ENCODE measurements around the gene KRT2. TPM values are rescaled to one million over a fixed set of nuclear protein-coding genes. Genes with fewer than 3 reads are reported as not detected.

KRT2 gene
- total RNA-seq, 1 experiment from 2014 or later, result not detected

DNA sequence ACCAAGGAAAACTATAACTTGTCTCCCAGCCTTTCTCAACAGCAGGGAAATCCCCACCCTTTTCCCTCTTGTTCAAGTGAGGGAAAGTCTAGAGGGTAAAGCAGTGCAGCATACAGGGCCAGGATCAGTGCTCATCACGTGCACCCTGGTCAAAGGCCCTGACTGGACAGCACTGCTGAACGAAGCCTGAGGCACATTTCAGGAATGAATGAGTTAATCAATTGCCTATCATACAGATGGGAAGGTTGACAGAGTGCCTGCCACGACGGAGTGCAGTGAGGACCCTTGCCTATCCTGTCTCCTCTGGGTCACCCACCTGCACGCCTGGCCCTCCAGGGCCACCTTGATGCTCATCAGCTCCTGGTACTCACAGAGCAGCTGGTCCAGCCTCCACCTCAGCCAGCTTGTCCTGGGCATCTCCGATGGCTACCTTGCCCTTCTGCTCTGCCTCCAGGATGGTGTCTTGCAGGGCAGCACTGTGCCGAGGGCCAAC, 22.0 kb downstream of the KRT2 start:
- TF ChIP-seq CTCF (IDR thresholded peaks at IDR 0.05; ENCODE audit: unreplicated experiment), result no peak
- intact Hi-C loops (cut with micrococcal nuclease; ENCODE audit: unreplicated experiment), result no loop called here
- no peak overlapping the region for H3K27ac Mint-ChIP-seq (ENCODE audit: unreplicated experiment)
- no peaks in the 10 kb centered on the region for H3K36me3 Mint-ChIP-seq (ENCODE audit: insufficient read depth, unreplicated experiment)
- no TSS peak for BruUV-seq (replicated peaks)
- no peaks in the 10 kb centered on the region for H3K9me3 Mint-ChIP-seq (ENCODE audit: low read depth, unreplicated experiment)
- CTCF ChIA-PET, result no interaction called here
- DNase-seq, result no peak
- H3K27me3 Mint-ChIP-seq (ENCODE audit: unreplicated experiment), result peaks cover 93% of the 10 kb centered on the region
- H3K4me3 Mint-ChIP-seq (ENCODE audit: low read depth, unreplicated experiment), result no peak overlapping the region
- no peaks in the 10 kb centered on the region for H3K4me1 Mint-ChIP-seq (ENCODE audit: low read depth, unreplicated experiment)

DNA sequence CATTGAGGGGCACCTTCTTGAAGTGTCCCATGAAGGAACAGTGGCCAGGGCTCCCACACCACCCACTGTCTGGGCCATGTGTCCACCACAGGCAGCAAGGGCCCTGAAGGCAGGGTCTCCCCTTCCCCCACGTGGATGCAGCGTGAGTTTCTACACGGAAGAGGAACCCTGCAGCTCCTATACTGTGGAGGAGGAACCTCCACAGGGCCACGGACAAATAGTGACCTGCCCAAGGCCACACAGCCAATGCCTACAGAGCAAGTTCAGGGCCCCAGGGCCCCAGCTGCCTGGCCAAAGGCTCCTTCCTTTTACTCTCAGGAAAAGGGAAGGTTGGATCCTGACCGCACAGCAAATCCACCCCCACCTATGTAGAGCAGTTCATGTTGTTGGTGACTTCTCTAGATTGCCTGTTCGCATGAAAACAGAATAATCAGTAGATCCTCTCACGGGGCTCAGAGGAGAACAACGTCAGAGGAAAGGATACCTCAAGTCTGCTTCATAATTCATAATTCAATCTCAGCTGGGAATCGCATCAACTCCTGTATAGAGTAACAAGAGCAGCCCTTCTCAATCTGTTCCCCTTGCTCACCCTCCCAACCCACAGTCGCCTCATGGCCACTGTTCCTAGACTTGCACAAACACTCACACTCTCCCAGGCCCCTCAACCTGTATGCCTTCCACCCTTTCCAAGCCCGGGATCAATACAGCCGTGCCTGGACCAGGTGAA, 22.6 kb downstream of the KRT2 start:
- Mint-ChIP-seq H3K9me3 (ENCODE audit: low read depth, unreplicated experiment) (no peaks in the 10 kb centered on the region), H3K36me3 (ENCODE audit: insufficient read depth, unreplicated experiment) (no peaks in the 10 kb centered on the region), H3K4me3 (ENCODE audit: low read depth, unreplicated experiment) (no peak overlapping the region), H3K27ac (ENCODE audit: unreplicated experiment) (no peak overlapping the region), H3K4me1 (ENCODE audit: low read depth, unreplicated experiment) (no peaks in the 10 kb centered on the region), H3K27me3 (ENCODE audit: unreplicated experiment) (peaks cover 95% of the 10 kb centered on the region)
- BruUV-seq (replicated peaks), result no TSS peak
- TF ChIP-seq CTCF (IDR thresholded peaks at IDR 0.05; ENCODE audit: unreplicated experiment), result no peak
- intact Hi-C loops (cut with micrococcal nuclease; ENCODE audit: unreplicated experiment), result no loop called here
- CTCF ChIA-PET, result no interaction called here
- no peak for DNase-seq

GRCh38 chr12:52628841-52629240, 23.2 kb downstream of the KRT2 start:
- DNase-seq, result no peak
- no peak for TF ChIP-seq CTCF (IDR thresholded peaks at IDR 0.05; ENCODE audit: unreplicated experiment)
- Mint-ChIP-seq H3K27me3 (ENCODE audit: unreplicated experiment) (peaks cover 90% of the 10 kb centered on the region), H3K9me3 (ENCODE audit: low read depth, unreplicated experiment) (no peaks in the 10 kb centered on the region), H3K36me3 (ENCODE audit: insufficient read depth, unreplicated experiment) (no peaks in the 10 kb centered on the region), H3K4me1 (ENCODE audit: low read depth, unreplicated experiment) (no peaks in the 10 kb centered on the region), H3K27ac (ENCODE audit: unreplicated experiment) (no peak overlapping the region), H3K4me3 (ENCODE audit: low read depth, unreplicated experiment) (no peak overlapping the region)
- CTCF ChIA-PET, result no interaction called here
- intact Hi-C loops (cut with micrococcal nuclease; ENCODE audit: unreplicated experiment), result no loop called here
- BruUV-seq (replicated peaks), result no TSS peak

GRCh38 chr12:52628111-52628507, 23.9 kb downstream of the KRT2 start:
- no peak for DNase-seq
- Mint-ChIP-seq H3K36me3 (ENCODE audit: insufficient read depth, unreplicated experiment) (no peaks in the 10 kb centered on the region), H3K27ac (ENCODE audit: unreplicated experiment) (no peak overlapping the region), H3K4me1 (ENCODE audit: low read depth, unreplicated experiment) (no peaks in the 10 kb centered on the region), H3K27me3 (ENCODE audit: unreplicated experiment) (peaks cover 90% of the 10 kb centered on the region), H3K9me3 (ENCODE audit: low read depth, unreplicated experiment) (no peaks in the 10 kb centered on the region), H3K4me3 (ENCODE audit: low read depth, unreplicated experiment) (no peak overlapping the region)
- BruUV-seq (replicated peaks), result no TSS peak
- no peak for TF ChIP-seq CTCF (IDR thresholded peaks at IDR 0.05; ENCODE audit: unreplicated experiment)
- CTCF ChIA-PET, result no interaction called here
- intact Hi-C loops (cut with micrococcal nuclease; ENCODE audit: unreplicated experiment), result no loop called here
